D721Med (cell line): ENCODE measurements around the gene VWF.

Experiments used
- DNase-seq: peaks from one replicate; pipeline ENCODE4 v3.0.0; 2011; ENCODE audit warnings: low spot score; ENCODE audit not compliant: insufficient read length
- FAIRE-seq: peaks from 2 replicates; lab custom pipeline; 2011; peaks lifted over from hg19 to GRCh38; lab: Jason Lieb, UNC
- TF ChIP-seq, protein P1 (sequence below): IDR thresholded peaks from 2 replicates; pipeline ENCODE4 v1.5.1; 2012; ENCODE audit warnings: mild to moderate bottlenecking, control low read depth; ENCODE audit not compliant: insufficient read depth; ENCODE audit errors: missing control alignments

The VWF gene

DNA sequence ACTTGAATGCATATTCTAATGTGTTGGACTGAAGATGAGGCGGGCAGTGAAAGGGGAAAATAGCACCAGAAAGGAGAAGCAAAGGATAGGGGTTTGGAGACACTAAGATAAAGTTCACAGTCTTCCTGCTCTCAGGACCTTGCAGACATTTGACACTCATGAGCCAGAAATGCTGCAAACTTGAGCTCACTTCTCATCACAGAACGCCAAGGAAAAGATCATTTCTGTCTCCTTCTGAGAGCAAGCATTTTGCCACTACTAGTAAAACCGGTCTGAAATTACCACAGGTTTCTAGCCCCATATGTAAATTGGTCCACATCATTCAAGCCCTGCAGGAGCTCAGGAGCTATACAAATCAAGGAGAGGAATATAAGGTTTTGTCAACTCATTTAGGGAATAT lies 134.8 kb downstream of the VWF start:
- TF ChIP-seq, protein P1, sequence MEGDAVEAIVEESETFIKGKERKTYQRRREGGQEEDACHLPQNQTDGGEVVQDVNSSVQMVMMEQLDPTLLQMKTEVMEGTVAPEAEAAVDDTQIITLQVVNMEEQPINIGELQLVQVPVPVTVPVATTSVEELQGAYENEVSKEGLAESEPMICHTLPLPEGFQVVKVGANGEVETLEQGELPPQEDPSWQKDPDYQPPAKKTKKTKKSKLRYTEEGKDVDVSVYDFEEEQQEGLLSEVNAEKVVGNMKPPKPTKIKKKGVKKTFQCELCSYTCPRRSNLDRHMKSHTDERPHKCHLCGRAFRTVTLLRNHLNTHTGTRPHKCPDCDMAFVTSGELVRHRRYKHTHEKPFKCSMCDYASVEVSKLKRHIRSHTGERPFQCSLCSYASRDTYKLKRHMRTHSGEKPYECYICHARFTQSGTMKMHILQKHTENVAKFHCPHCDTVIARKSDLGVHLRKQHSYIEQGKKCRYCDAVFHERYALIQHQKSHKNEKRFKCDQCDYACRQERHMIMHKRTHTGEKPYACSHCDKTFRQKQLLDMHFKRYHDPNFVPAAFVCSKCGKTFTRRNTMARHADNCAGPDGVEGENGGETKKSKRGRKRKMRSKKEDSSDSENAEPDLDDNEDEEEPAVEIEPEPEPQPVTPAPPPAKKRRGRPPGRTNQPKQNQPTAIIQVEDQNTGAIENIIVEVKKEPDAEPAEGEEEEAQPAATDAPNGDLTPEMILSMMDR, result no peak
- DNase-seq (no peak), FAIRE-seq (no peak)

DNA sequence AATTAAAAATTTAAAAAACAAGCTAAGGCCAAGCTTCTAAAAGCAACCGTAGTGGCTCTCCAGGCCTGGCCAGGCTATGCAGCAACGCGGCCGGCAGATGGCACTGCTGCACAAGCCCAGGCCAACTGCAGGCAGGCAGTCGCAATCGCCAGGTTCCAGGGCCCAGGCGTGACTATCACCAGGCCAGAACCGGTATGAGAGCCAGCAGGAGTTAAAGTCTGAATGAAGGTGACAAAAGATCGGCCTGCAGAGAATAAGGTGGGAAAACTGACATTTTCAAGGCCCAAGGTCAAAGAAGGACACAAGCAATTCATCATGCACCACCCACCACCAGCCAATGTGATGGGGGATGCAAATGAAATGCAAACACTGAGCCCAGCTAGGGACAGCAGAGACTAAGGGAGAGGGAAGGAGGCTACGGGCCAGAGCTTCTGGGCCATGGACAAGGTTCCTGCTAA lies 135.8 kb downstream of the VWF start:
- TF ChIP-seq, protein P1, result peak; percentile 93
- DNase-seq (peak; percentile 63), FAIRE-seq (no peak)

DNA sequence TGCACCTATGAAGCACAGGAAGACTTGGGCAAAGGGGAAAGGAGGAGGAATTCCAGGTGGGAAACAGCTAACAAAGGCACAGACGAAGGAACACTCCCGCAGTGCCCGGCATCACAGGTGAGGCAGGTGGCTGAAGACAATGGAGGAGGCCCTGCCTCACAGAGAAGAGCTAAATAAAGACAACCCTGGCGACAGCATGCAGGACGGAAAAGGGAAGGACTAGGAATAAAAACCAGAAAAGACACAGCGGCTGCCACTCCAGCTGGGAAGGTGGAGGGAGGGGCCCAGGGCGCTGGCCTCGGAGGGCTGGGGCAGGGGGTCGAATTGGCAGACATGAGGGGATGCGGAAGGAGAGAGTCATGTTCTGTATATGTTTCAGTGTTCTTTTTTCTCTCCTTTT lies 136.4 kb downstream of the VWF start:
- TF ChIP-seq, protein P1, result no peak
- DNase-seq (no peak), FAIRE-seq (no peak)

DNA sequence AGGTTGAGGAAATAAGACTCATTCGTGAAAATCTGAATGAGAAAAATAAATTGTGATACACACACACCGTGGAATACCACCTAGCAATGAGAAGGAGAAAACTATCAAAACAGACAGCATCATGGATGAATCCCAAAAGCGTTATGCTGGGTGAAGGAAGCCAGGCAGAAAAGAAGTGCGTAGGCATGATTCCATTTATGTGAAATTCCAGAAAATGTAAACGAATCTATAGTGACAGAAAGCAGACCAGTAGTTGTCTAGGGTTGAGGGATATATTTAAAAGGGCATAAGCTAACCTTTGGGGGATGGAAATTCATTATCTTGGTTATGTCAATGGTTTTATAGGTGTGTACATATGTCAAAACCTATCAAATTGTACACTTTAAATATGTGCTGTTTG lies 136.9 kb downstream of the VWF start:
- no peak for DNase-seq
- TF ChIP-seq, protein P1, result no peak
- FAIRE-seq, result no peak

DNA sequence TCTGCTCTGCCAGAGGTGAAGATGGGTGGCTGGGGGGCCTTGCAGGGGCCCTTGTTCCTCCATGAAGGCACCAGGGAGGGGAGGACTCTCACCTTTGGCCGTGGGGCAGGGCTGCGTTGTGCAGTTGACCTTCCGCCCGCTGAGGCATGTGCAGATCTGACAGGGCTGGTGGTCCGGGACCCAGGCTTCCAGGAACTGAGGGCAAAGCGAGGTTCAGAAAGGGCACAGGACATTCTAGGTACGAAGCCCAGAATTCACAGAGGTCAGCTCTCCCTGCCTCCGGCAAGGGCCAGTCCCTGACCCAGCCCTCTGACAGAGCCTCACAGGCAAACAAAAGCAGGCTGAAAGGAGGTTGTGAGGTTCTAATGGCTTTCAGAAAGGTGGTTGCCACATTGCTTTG lies 139.0 kb downstream of the VWF start:
- TF ChIP-seq, protein P1, result no peak
- DNase-seq (no peak), FAIRE-seq (no peak)

DNA sequence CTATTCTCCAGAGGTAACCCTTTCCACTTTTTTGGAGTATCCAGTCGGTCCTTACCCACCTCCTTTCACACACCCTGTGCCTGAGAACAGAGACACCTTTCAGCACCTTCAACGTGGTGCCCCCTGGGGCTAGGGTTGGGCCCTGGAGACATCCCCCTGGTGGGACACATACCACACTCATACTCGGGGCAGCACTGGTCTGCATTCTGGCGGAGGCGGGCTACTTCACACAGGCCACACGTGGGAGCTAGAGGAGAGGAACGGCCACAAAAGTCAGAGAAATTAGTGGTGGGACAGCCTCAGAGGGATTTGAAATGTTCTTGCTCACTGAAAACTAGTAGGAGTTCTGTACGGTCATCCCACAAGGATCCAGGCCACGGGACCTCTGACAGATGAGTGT lies 139.6 kb downstream of the VWF start:
- DNase-seq, result no peak
- FAIRE-seq, result no peak
- TF ChIP-seq, protein P1, result no peak

DNA sequence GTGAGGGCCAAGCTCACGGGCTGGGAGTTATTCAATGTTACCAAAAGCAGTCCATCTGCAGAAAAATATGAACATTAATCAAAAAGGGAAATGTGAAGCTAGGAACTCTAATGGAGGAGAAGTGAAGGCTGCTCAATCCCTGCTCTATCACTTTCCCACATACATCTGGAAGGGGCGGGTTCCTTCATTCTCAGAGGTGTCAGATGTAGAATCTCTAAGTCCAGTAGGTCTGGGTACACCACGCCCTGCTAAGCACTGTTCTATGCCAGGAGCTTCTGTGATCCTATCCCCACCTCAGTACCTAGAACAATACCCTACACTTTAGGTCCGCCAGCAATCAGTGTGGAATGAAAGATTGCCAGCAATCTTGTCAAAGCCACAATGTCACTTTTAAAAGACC lies 142.4 kb downstream of the VWF start:
- TF ChIP-seq, protein P1, result no peak
- no peak for FAIRE-seq
- no peak for DNase-seq
